Measurements from ENCODE around the gene RAB18.
A peak's percentile ranks its signal among the peaks of the same experiment; 100 is the strongest.
"Not testable (repeated sequence)": the region's sequence is repeated elsewhere in the genome, so short reads cannot be mapped to it uniquely, and the experiment has no call there.

The RAB18 gene

DNA sequence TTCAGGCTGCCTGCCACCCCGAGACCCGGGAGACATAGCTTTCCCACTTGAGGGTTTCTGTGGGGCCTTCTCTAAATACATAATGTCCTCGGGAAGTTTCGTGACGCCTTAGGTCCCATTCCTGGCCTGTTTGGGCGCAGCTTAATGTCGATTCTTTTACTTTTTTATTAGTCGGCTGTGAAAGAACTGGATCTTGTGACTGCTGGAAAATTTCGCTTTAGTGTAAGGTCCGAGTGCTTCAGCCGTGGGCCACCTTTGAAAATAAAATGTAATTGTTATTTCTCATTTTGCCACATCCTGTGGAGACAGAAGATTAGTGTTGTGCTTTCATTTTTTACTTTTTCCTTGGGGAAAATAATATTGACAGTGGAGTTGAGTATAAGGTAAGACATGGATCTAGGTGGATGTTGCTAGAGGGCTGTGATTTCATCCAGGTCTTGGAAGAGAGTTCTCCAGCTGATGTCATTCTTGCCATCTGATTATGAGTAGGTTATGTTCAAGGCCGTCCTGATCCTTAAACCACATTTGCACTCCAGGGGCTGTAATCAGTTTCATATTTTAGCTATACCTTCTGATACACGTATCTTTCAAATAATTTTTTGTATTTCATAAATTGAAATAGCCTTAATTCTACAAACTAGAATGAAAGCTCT, 830 bp downstream of the RAB18 start:
- DNase-seq (ENCODE audit: low spot score): no peak

- DNase-seq (ENCODE audit: low spot score): not testable (repeated sequence)
Observed at GRCh38 chr10:27505537-27505936, 1.4 kb downstream of the RAB18 start.

DNA sequence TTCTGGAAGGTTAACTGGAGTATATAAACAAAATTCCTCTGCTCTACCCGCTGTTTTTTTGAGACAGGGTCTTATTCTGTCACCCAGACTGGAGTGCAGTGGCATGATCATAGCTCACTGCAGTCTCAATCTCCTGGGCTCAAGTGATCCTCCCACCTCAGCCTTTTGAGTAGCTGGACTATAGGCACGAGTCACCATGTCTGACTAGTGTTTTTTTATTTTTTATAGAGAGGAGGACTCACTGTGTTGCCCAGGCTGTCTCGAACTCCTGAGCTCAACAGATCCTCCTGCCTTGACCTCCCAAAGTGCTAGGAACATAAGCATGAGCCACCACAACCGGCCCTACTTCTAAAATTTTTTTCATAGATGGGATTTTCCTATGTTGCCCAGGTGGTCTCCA, 2.2 kb downstream of the RAB18 start:
- DNase-seq (ENCODE audit: low spot score): no peak

- no peak for DNase-seq (ENCODE audit: low spot score)
Observed at GRCh38 chr10:27512548-27512947, 8.4 kb downstream of the RAB18 start.

- no peak for DNase-seq (ENCODE audit: low spot score)
Observed at GRCh38 chr10:27513451-27514191, 9.5 kb downstream of the RAB18 start.

DNA sequence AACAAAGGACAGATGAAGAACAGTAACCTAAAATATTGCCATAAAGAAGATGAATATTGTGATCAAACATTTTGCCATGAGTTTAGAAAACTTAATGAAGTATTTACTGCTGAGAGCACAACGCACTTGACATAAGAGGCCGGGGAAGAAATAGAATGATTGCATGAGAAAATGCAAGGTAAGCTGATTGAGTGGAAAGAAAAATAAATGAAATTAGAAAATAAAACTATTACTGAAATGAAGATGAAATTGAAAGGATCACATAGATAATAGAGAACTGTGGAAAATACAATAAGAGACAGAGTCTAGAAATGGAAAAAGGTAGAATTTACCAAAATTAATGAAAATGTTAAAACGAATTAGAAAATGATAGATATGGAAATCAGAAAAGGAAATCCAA, 10.1 kb downstream of the RAB18 start:
- no peak for DNase-seq (ENCODE audit: low spot score)

GRCh38 chr10:27518261-27518660, 14.2 kb downstream of the RAB18 start:
- no peak for DNase-seq (ENCODE audit: low spot score)

DNA sequence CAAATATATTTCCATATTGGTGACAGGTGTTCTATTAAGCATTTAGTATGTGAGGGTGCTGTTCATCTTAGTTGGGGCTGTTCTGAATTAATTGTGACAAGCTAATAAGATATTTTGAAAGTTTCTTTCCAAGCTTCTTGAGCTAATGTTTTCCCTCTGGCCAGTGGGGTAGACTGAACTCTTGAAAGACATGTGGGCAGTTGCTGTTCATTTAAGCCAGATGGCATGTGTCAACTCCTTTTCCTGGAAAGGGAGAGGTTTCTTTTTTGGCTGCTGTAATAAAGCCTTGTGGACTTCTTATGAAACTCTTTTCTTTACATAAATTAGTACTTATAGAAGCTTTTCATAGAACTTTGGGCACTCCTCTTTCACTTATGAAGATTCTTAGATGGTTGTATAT, 21.7 kb downstream of the RAB18 start:
- no peak for DNase-seq (ENCODE audit: low spot score)

DNA sequence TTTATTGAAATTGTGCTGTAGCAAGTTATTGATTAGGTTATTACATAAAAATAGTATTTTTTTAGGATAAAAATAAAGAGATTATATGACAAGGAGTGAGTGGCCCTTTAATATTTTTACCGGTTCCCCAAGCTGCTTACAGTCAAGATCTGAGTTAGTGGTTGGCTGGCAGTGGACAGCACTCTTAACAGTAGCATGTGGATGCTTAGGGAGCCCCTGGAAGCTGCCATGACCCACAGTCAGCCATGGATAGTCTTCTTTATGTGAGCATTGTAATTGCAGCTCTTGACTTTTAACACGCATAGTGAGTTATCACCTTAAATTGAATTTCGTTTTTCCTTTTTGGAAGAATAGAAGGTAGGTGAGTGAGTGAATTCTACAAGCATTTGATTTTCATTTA, 22.1 kb downstream of the RAB18 start:
- DNase-seq (ENCODE audit: low spot score): no peak

GRCh38 chr10:27527666-27528295, 23.7 kb downstream of the RAB18 start:
- DNase-seq (ENCODE audit: low spot score): no peak

- no peak for DNase-seq (ENCODE audit: low spot score)
Observed at GRCh38 chr10:27529010-27529783, 25.1 kb downstream of the RAB18 start.

- DNase-seq (ENCODE audit: low spot score): no peak
Observed at GRCh38 chr10:27530477-27530876, 26.4 kb downstream of the RAB18 start.

- no peak for DNase-seq (ENCODE audit: low spot score)
Observed at GRCh38 chr10:27531336-27531847, 27.3 kb downstream of the RAB18 start.

DNA sequence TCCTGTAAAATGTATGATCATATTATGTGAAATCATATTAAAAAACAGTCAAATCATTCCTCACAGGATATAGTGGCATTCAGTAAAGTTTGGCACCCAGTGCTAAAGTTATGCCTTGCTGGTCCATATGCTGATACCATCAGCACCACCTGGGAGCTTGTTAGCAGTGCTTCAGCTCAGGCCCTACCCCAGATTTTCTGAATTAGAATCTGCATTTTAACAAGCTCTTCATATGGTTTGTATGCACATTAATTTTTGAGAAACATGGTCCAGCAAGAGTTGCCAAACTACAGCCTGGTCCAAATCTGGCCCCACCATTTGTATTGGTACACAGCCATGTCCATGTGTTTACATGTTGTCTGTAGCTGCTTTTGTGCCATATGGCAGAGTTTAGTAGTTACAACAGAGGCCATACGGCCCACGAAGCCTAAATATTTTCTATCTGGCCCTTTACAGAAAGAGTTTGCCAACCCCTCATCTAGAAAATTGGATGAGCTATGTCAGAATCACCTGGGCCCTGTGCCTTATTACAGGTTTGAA, 30.1 kb downstream of the RAB18 start:
- DNase-seq (ENCODE audit: low spot score): no peak

DNA sequence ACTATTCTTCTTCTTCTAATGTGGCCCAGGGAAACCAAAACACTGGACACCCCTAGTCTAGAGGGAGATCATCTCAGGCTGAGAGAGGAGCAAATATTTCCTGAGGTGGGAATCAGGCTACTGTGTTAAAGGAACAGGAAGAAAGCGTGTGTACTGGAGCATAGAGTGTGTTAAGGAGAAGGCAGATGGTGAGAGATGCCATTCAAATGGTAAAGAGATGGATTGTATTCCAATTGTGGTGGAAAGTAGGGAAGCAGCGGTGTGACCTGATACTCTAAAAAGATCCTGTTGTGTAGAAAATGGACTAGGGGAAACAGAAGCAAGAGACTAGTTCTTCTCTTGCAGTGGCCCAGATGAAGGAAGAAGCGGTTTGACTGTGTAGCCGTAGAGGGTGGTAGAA, 31.2 kb downstream of the RAB18 start:
- no peak for DNase-seq (ENCODE audit: low spot score)

- DNase-seq (ENCODE audit: low spot score): no peak
Observed at GRCh38 chr10:27536437-27536836, 32.3 kb downstream of the RAB18 start.

DNA sequence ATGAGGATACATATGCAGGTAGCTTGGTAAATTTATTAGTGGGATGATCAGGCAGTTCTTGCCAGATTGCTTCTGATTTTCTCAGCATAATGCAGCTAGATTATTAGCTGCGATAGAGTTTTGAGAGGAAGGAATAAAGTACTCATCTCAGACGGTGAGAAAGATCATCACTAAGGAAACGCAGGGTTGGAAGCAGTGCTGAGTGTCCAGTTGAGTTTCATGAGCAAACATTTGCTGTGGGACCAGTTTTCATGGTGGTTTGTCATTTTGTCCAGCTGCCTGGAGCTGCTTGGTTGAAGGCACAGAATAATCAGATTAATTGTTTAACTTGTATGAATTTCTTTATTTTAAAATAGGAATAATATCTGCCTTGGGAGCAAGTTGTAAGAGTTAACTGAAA, 33.1 kb downstream of the RAB18 start:
- no peak for DNase-seq (ENCODE audit: low spot score)

- peak; percentile 2 for DNase-seq (ENCODE audit: low spot score)
Observed at GRCh38 chr10:27537787-27538186, 33.7 kb downstream of the RAB18 start.

GRCh38 chr10:27540672-27541071, 36.6 kb downstream of the RAB18 start:
- DNase-seq (ENCODE audit: low spot score): no peak

DNA sequence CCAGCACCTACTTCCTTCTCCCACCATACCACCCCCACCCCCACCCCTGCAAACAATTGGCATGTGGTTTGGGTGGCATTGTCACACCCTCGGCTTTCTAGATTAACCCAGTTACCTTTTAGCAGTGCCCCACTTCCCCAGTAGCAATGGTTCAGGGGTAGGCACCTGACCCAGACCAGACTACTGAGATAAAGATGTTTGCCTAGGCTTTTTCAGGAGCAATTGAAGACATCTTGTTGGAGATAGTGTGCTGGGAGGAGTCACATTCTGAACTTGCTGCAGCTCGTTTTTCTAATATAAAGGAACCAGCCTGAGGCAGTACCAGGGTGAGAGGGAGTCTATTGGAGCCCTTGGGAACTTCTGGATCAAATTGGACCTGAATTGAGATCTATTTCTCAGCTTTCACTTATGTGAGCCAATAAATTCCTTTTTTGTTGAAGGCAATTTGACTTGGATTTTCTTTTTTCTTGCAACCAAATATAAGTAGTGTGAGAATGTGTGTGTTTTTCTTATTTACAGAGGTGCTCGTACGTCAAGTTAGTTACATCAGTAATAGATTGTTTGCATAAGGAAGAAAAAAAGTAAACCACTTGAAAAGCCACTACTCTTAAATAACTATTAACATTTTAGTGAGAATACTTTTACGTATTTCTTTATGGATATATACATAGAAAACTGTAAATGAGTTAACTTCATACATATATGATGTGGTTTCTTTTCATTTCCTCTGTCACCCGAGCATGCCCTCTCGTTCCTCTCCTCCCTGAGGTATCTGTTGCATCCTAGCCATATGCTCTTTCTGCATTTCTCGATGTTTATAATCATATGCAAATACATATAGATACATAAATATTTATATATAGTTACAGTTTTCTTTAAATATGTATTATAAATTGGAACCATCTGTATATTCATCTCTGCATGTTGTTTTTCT, 38.0 kb downstream of the RAB18 start:
- DNase-seq (ENCODE audit: low spot score): no peak

GRCh38 chr10:27542812-27543211, 38.7 kb downstream of the RAB18 start:
- DNase-seq (ENCODE audit: low spot score): no peak
